NT2/D1 (cell line): Measurements from ENCODE around the gene FHOD3.

Source experiments
- SUZ12 ChIP-seq: IDR thresholded peaks from 2 replicates; pipeline ENCODE4 v1.6.1; 2011; ENCODE audit not compliant: insufficient read length, insufficient read depth; ENCODE audit errors: extremely low read depth
- YY1 ChIP-seq: IDR thresholded peaks from 2 replicates; pipeline ENCODE4 v1.6.1; 2011; ENCODE audit not compliant: insufficient read length, insufficient read depth
- ZNF274 ChIP-seq: IDR thresholded peaks from 2 replicates; pipeline ENCODE4 v1.6.1; 2011; ENCODE audit warnings: mild to moderate bottlenecking, low read depth, low read length

DNA sequence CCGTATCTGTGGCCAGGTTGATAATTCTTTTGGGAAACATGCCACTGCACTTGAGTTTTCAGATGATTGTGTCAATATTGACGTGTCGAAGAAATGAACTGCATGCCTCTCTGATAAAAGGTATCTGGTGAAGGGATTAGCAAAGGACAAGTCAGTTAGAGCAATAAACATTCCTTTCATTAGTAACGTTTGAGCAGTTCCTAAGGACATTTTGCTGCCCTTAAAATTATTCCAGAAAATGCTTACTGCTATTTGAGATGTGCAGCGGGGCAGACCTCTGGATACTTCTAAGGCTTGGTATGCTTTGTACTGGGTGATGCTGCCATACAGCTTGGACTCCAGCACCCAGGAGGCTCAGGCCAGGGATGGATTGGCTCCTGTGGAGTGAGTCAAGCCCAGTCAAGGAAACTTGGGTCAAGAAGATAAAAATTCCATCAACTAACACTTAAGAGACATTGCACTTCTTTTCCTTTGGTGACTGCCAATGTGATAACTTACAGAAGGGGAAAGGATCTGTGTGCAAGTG, 166.7 kb downstream of the FHOD3 start:
- TF ChIP-seq SUZ12 (no peak), ZNF274 (no peak), YY1 (no peak)
